SU-DHL-6 (cell line): Measurements from ENCODE around the gene RTEL1.

ENCODE experiments used
- H2AFZ ChIP-seq: fragments of 200-600 bp; sonication (generic); 2 replicates; pipeline ENCODE4 v1.6.1; 2014; ENCODE audit warnings: low read depth, mild to moderate bottlenecking, moderate library complexity, mixed read lengths, antibody characterized with exemption, low read length; ENCODE audit not compliant: severe bottlenecking
- H3F3A ChIP-seq: fragments of 200-600 bp; shearing (Covaris generic); 2 replicates; pipeline ENCODE4 v1.6.0; 2016; ENCODE audit warnings: antibody characterized with exemption, mild to moderate bottlenecking; ENCODE audit not compliant: insufficient read depth
- H3K27ac ChIP-seq: fragments of 200-600 bp; sonication (generic); 2 replicates; pipeline ENCODE4 v1.5.1; 2016; ENCODE audit warnings: low read depth, mild to moderate bottlenecking, low read length, moderate library complexity, mixed read lengths
- H3K27me3 ChIP-seq: fragments of 200-600 bp; sonication (generic), shearing (Covaris generic); 2 replicates; pipeline ENCODE4 v1.6.0; 2014; ENCODE audit warnings: mild to moderate bottlenecking, low read length
- H3K36me3 ChIP-seq: fragments of 200-600 bp; sonication (generic); 2 replicates; pipeline ENCODE4 v1.6.1; 2014; ENCODE audit warnings: mild to moderate bottlenecking, low read length, mixed read lengths
- H3K4me2 ChIP-seq: fragments of 300-600, 200-600 bp; shearing (Covaris generic), sonication (generic); 2 replicates; pipeline ENCODE4 v1.6.0; 2014; ENCODE audit warnings: low read length, low read depth, mild to moderate bottlenecking; ENCODE audit not compliant: poor library complexity, severe bottlenecking
- H3K4me3 ChIP-seq: fragments of 200-600 bp; sonication (generic); 2 replicates; pipeline ENCODE4 v1.5.1; 2014; ENCODE audit warnings: antibody characterized with exemption, low read length, mild to moderate bottlenecking, mixed read lengths; ENCODE audit not compliant: insufficient read depth, poor library complexity, severe bottlenecking
- H3K79me2 ChIP-seq: fragments of 200-600 bp; sonication (generic); 2 replicates; pipeline ENCODE4 v1.6.1; 2014; ENCODE audit warnings: mild to moderate bottlenecking, low read length, moderate library complexity; ENCODE audit not compliant: insufficient read depth
- H3K9ac ChIP-seq: fragments of 200-600 bp; sonication (generic); 2 replicates; pipeline ENCODE4 v1.7.0; 2014; ENCODE audit warnings: mild to moderate bottlenecking, low read length
- H3K9me2 ChIP-seq: fragments of 200-600 bp; sonication (generic); replicated peaks from 2 replicates; pipeline ENCODE4 v1.6.1; 2014; ENCODE audit warnings: low read length; ENCODE audit not compliant: insufficient read depth
- H3K9me3 ChIP-seq: fragments of 200-600 bp; sonication (generic); 2 replicates; pipeline ENCODE4 v1.6.1; 2014; ENCODE audit warnings: low read length, mixed read lengths; ENCODE audit not compliant: insufficient read depth
- H4K20me1 ChIP-seq: fragments of 200-600 bp; sonication (generic); 2 replicates; pipeline ENCODE4 v1.6.1; 2014; ENCODE audit warnings: low read depth, mild to moderate bottlenecking, antibody characterized with exemption, low read length, moderate library complexity, mixed read lengths
- CTCF ChIP-seq: fragments of 200-600 bp; sonication (generic); IDR thresholded peaks from one replicate; pipeline ENCODE4 v1.5.1; 2017; ENCODE audit warnings: antibody characterized with exemption, mild to moderate bottlenecking, low read length, moderate library complexity; ENCODE audit not compliant: insufficient read depth, poor library complexity, severe bottlenecking
- EZH2phosphoT487 ChIP-seq: fragments of 200-600 bp; sonication (generic), shearing (Covaris generic); conservative IDR thresholded peaks from 2 replicates; pipeline ENCODE4 v1.6.1; 2018; ENCODE audit warnings: mild to moderate bottlenecking, antibody characterized with exemption, low read length, moderate library complexity, mixed read lengths

RTEL1 gene

DNA sequence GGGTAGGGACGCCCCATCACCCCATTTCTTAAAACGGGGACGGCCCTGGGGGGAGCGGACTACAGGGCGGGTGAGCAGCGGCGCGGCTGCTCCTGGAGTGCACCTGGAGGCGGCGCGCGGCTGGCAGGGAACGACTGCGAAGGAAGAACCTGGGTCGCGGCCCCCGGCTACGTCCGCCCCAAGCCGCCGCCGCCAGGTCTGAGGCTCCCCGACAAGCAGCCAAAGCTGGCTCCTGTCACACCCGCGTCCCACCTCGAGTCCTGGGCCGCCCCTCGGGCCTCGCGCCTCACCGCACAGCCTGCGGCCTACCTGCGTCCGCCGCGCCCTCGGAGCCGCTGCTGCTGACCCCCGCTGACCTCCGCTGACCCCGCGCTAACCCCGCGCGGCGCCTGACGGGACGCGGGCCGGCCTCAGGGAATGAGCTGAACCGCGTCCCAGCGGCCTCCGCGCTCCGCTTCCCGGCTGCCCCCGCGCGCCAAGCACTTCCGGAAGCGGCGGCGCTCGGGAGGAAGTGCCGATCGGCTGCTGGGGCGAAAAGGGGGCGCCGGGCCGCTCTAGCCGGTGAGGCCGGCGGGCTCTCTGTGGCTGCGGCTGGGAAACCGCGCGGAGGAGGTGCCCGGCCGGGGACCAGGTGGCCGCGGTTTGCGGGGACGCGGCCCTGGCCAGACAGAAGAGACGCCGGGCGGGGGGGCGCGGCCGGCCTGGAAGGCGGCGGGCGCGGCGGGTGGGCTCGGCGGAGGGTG lies 49.6 kb downstream of the RTEL1 start, which contains the start of the genes ARFRP1 and ZGPAT:
Gene ARFRP1, minus strand, starts transcription at position 419 of the 743 bp plus-strand sequence. CDS start 885 bp downstream, outside the sequence.
Gene ZGPAT, plus strand, starts transcription at position 482 of the 743 bp plus-strand sequence. CDS start 542 bp downstream, outside the sequence.
- H3K4me3 ChIP-seq, result peak within 1 kb of the TSS; percentile 79
- peaks cover 15% of the 10 kb centered on the region for H3K36me3 ChIP-seq
- 0 out of 2 replicates have a peak, but pooled peaks cover 4% of the 10 kb centered on the region for H4K20me1 ChIP-seq
- no peak for TF ChIP-seq EZH2phosphoT487
- TF ChIP-seq CTCF, result no peak
- H2AFZ ChIP-seq, result peak within 1 kb of the TSS; percentile 34
- no peaks in the 10 kb centered on the region for H3K9me3 ChIP-seq
- H3K79me2 ChIP-seq, result peaks cover 56% of the 10 kb centered on the region
- peak within 1 kb of the TSS; percentile 38 for H3K27ac ChIP-seq
- no peaks in the 10 kb centered on the region for H3K27me3 ChIP-seq
- H3K4me2 ChIP-seq, result peak within 1 kb of the TSS; percentile 68
- H3K9ac ChIP-seq, result peak within 1 kb of the TSS; percentile 89
- H3K9me2 ChIP-seq, result no peaks in the 10 kb centered on the region
- H3F3A ChIP-seq, result 0 out of 2 replicates have a peak, but pooled peaks cover 4% of the 10 kb centered on the region

- Histone ChIP-seq H3F3A (0 out of 2 replicates have a peak, but pooled peaks cover 4% of the 10 kb centered on the region), H3K9me2 (no peaks in the 10 kb centered on the region), H2AFZ (no peak overlapping the region), H3K27me3 (no peaks in the 10 kb centered on the region), H3K9ac (peak overlapping the region; percentile 89), H3K27ac (peak overlapping the region; percentile 38), H4K20me1 (0 out of 2 replicates have a peak, but pooled peaks cover 4% of the 10 kb centered on the region), H3K9me3 (no peaks in the 10 kb centered on the region), H3K36me3 (peaks cover 15% of the 10 kb centered on the region), H3K4me2 (peak overlapping the region; percentile 68), H3K4me3 (peak overlapping the region; percentile 79), H3K79me2 (peaks cover 60% of the 10 kb centered on the region)
- TF ChIP-seq EZH2phosphoT487, result no peak
- TF ChIP-seq CTCF, result no peak
These were observed 50.4 kb downstream of the RTEL1 start for GRCh38 chr20:63708301-63709148.

DNA sequence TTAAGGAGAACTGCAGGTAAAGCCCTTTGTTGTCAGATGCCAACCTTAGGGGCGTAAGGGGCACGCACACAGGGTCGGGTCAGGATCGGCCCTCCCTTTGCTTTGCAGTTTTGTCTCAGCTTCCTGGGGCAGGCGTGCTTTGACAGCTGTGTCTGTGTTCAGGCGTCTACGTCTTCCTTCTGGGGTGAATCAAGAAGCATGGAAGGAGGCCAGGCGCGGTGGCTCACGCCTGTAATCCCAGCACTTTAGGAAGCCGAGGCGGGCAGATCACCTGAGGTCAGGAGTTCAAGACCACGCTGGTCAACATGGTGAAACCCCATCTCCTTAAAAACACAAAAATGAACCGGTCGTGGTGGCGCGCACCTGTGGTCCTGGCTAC lies 51.0 kb downstream of the RTEL1 start:
- 0 out of 2 replicates have a peak, but pooled peaks cover 4% of the 10 kb centered on the region for H3F3A ChIP-seq
- 0 out of 2 replicates have a peak, but pooled peaks cover 4% of the 10 kb centered on the region for H4K20me1 ChIP-seq
- no peak overlapping the region for H2AFZ ChIP-seq
- H3K36me3 ChIP-seq, result peaks cover 15% of the 10 kb centered on the region
- no peaks in the 10 kb centered on the region for H3K9me2 ChIP-seq
- TF ChIP-seq CTCF, result no peak
- TF ChIP-seq EZH2phosphoT487, result no peak
- H3K4me3 ChIP-seq, result no peak overlapping the region
- peak overlapping the region; percentile 68 for H3K4me2 ChIP-seq
- peaks cover 65% of the 10 kb centered on the region for H3K79me2 ChIP-seq
- no peak overlapping the region for H3K9ac ChIP-seq
- no peaks in the 10 kb centered on the region for H3K9me3 ChIP-seq
- H3K27ac ChIP-seq, result no peak overlapping the region
- no peaks in the 10 kb centered on the region for H3K27me3 ChIP-seq
